Measurements from ENCODE around the gene TTC22.

GRCh38 chr1:54813485-54814125, 12.5 kb upstream of the TTC22 start:
- TF ChIP-seq NFE2L1 (CRISPR knock-in tag; IDR thresholded peaks at IDR 0.05) (no peak), CTCF (IDR thresholded peaks at IDR 0.05) (no peak), ZBTB21 (CRISPR knock-in tag; IDR thresholded peaks at IDR 0.05; ENCODE audit: borderline replicate concordance) (no peak), MAX (CRISPR knock-in tag; IDR thresholded peaks at IDR 0.05) (no peak), NR2C2 (CRISPR knock-in tag; IDR thresholded peaks at IDR 0.05) (no peak), TP53 (CRISPR knock-in tag; IDR thresholded peaks at IDR 0.05) (no peak), MLX (CRISPR knock-in tag; IDR thresholded peaks at IDR 0.05) (no peak), ETV6 (CRISPR knock-in tag; IDR thresholded peaks at IDR 0.05) (no peak)
